Loucy (cell line): ENCODE measurements around the gene APOF.

Source experiments
- H2AFZ ChIP-seq: fragments of 200-600 bp; sonication (generic); 2 replicates; pipeline ENCODE4 v1.6.0; 2016; ENCODE audit warnings: antibody characterized with exemption, mild to moderate bottlenecking, low read length, moderate library complexity
- H3F3A ChIP-seq: fragments of 200-600 bp; 2 replicates; pipeline ENCODE4 v1.6.0; 2016; ENCODE audit warnings: antibody characterized with exemption, low read depth, mild to moderate bottlenecking
- H3K27me3 ChIP-seq: fragments of 200-600 bp; sonication (generic); 2 replicates; pipeline ENCODE4 v1.6.1; 2014; ENCODE audit warnings: low read length, mild to moderate bottlenecking; ENCODE audit not compliant: insufficient read depth, poor library complexity, severe bottlenecking
- H3K36me3 ChIP-seq: fragments of 200-600 bp; sonication (generic); 2 replicates; pipeline ENCODE4 v1.6.1; 2016; ENCODE audit warnings: low read length; ENCODE audit not compliant: insufficient read depth
- H3K4me1 ChIP-seq: fragments of 200-600 bp; sonication (generic); 2 replicates; pipeline ENCODE4 v1.5.1; 2014; ENCODE audit warnings: low read length, mild to moderate bottlenecking; ENCODE audit not compliant: insufficient read depth, poor library complexity, severe bottlenecking
- H3K4me2 ChIP-seq: fragments of 200-600 bp; sonication (generic); 2 replicates; pipeline ENCODE4 v1.6.0; 2014; ENCODE audit warnings: antibody characterized with exemption, low read length, low read depth, mild to moderate bottlenecking; ENCODE audit not compliant: poor library complexity, severe bottlenecking
- H3K4me3 ChIP-seq: fragments of 200-600 bp; sonication (generic); 2 replicates; pipeline ENCODE4 v1.5.1; 2014; ENCODE audit warnings: low read length, mild to moderate bottlenecking, mixed read lengths; ENCODE audit not compliant: poor library complexity, severe bottlenecking
- H3K79me2 ChIP-seq: fragments of 200-600 bp; sonication (generic); 2 replicates; pipeline ENCODE4 v1.6.1; 2014; ENCODE audit warnings: low read length; ENCODE audit not compliant: insufficient read depth
- H3K9ac ChIP-seq: fragments of 200-600 bp; sonication (generic); 2 replicates; pipeline ENCODE4 v1.6.0; 2014; ENCODE audit warnings: mild to moderate bottlenecking, low read depth, low read length, moderate library complexity; ENCODE audit not compliant: poor library complexity, severe bottlenecking
- H3K9me2 ChIP-seq: fragments of 200-600 bp; sonication (generic); replicated peaks from 2 replicates; pipeline ENCODE4 v1.6.1; 2016; ENCODE audit warnings: low read depth, low read length, mixed read lengths
- H3K9me3 ChIP-seq: fragments of 200-600 bp; sonication (generic); 2 replicates; pipeline ENCODE4 v1.6.1; 2014; ENCODE audit warnings: mild to moderate bottlenecking, antibody characterized with exemption, low read length, low read depth; ENCODE audit not compliant: insufficient read depth
- H4K20me1 ChIP-seq: fragments of 200-600 bp; sonication (generic); 2 replicates; pipeline ENCODE4 v1.6.0; 2014; ENCODE audit warnings: antibody characterized with exemption, low read length, mild to moderate bottlenecking; ENCODE audit not compliant: insufficient read depth, poor library complexity, severe bottlenecking
- EZH2phosphoT487 ChIP-seq: fragments of 200-600 bp; IDR thresholded peaks from 2 replicates; pipeline ENCODE4 v1.6.1; 2018; ENCODE audit warnings: antibody characterized with exemption, mild to moderate bottlenecking, moderate library complexity, borderline replicate concordance
- TF ChIP-seq, protein P1 (sequence below): fragments of 200-600 bp; sonication (generic); conservative IDR thresholded peaks from 2 replicates; pipeline ENCODE4 v1.5.1; 2014; ENCODE audit warnings: mild to moderate bottlenecking, antibody characterized with exemption, low read length

The APOF gene

DNA sequence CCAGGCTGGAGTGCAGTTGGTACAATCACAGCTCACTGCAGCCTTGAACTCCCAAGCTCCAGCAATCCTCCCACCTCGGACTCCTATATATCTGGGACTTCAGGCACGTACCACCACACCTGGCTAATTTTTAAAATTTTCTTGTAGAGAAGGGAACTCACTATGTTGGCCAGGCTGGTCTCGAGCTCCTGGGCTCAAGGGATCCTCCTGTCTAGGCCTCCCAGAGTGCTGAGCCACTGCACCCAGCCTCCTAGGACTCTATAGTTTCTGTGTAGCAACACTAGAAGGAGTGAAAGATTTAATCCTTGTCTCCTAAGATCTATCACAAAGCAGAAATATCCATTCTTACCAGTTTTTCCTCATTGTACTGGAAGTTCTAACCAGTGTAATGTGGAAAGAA is 4.3 kb upstream of the APOF start:
- Histone ChIP-seq H3K36me3 (no peaks in the 10 kb centered on the region), H3K4me3 (no peak overlapping the region), H3K9ac (no peak overlapping the region), H3K4me2 (no peak overlapping the region), H2AFZ (no peak overlapping the region), H3F3A (no peaks in the 10 kb centered on the region), H3K27me3 (no peaks in the 10 kb centered on the region), H4K20me1 (no peaks in the 10 kb centered on the region), H3K9me3 (no peaks in the 10 kb centered on the region), H3K4me1 (no peaks in the 10 kb centered on the region), H3K9me2 (no peaks in the 10 kb centered on the region), H3K79me2 (no peaks in the 10 kb centered on the region)
- no peak for TF ChIP-seq EZH2phosphoT487
- TF ChIP-seq, protein P1, sequence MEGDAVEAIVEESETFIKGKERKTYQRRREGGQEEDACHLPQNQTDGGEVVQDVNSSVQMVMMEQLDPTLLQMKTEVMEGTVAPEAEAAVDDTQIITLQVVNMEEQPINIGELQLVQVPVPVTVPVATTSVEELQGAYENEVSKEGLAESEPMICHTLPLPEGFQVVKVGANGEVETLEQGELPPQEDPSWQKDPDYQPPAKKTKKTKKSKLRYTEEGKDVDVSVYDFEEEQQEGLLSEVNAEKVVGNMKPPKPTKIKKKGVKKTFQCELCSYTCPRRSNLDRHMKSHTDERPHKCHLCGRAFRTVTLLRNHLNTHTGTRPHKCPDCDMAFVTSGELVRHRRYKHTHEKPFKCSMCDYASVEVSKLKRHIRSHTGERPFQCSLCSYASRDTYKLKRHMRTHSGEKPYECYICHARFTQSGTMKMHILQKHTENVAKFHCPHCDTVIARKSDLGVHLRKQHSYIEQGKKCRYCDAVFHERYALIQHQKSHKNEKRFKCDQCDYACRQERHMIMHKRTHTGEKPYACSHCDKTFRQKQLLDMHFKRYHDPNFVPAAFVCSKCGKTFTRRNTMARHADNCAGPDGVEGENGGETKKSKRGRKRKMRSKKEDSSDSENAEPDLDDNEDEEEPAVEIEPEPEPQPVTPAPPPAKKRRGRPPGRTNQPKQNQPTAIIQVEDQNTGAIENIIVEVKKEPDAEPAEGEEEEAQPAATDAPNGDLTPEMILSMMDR = no peak

GRCh38 chr12:56361487-56362129 is 1.0 kb downstream of the APOF start:
- H4K20me1 ChIP-seq = no peaks in the 10 kb centered on the region
- TF ChIP-seq, protein P1 = no peak
- no peak for TF ChIP-seq EZH2phosphoT487
- no peaks in the 10 kb centered on the region for H3K27me3 ChIP-seq
- no peak overlapping the region for H3K9ac ChIP-seq
- no peaks in the 10 kb centered on the region for H3K9me3 ChIP-seq
- peak overlapping the region; percentile 94 for H3K4me3 ChIP-seq
- peak overlapping the region; percentile 85 for H3K4me2 ChIP-seq
- H3K9me2 ChIP-seq = no peaks in the 10 kb centered on the region
- H3K79me2 ChIP-seq = peaks cover 21% of the 10 kb centered on the region
- peaks cover 15% of the 10 kb centered on the region for H3K4me1 ChIP-seq
- H3K36me3 ChIP-seq = no peaks in the 10 kb centered on the region
- H2AFZ ChIP-seq = no peak overlapping the region
- H3F3A ChIP-seq = no peaks in the 10 kb centered on the region

GRCh38 chr12:56359851-56360767 is 2.5 kb downstream of the APOF start, which contains the start of gene STAT2:
Gene STAT2, minus strand, starts transcription at chr12:56360107. Its CDS starts 3,536 bp downstream, at chr12:56356571.
- no peak for TF ChIP-seq EZH2phosphoT487
- Histone ChIP-seq H3K9me3 (no peaks in the 10 kb centered on the region), H4K20me1 (no peaks in the 10 kb centered on the region), H3K36me3 (peaks cover 9% of the 10 kb centered on the region; the same call in 1 of the 2 replicates), H3K79me2 (peaks cover 21% of the 10 kb centered on the region), H3K9me2 (no peaks in the 10 kb centered on the region), H3K9ac (peak within 1 kb of the TSS; percentile 92), H3K4me1 (peaks cover 15% of the 10 kb centered on the region), H2AFZ (peak within 1 kb of the TSS; percentile 86), H3F3A (no peaks in the 10 kb centered on the region), H3K4me2 (peak within 1 kb of the TSS; percentile 85), H3K27me3 (no peaks in the 10 kb centered on the region), H3K4me3 (peak within 1 kb of the TSS; percentile 94)
